Body of pancreas (tissue), 4 donors: ENCODE data around the gene TMEM117.

ENCODE experiments used
- POLR2A ChIP-seq, 3 donors: fragments of 450-650 bp; IDR thresholded peaks; one replicate each; pipeline ENCODE4 v1.6.1; 2016; ENCODE audit warnings: antibody characterized with exemption in 3 of 3, mild to moderate bottlenecking in 2 of 3
- TF ChIP-seq, protein P1 (sequence below), 7 experiments: fragments of 450-650 bp in 4 of 7; fragments of 200-600 bp in 3 of 7; sonication (generic) in 3 of 7; IDR thresholded peaks; one replicate each; pipeline ENCODE4 v1.5.1; 2016 to 2019; ENCODE audit warnings: antibody characterized with exemption in 7 of 7

GRCh38 chr12:43893670-43894069, 57.8 kb downstream of the TMEM117 start:
- TF ChIP-seq, protein P1, sequence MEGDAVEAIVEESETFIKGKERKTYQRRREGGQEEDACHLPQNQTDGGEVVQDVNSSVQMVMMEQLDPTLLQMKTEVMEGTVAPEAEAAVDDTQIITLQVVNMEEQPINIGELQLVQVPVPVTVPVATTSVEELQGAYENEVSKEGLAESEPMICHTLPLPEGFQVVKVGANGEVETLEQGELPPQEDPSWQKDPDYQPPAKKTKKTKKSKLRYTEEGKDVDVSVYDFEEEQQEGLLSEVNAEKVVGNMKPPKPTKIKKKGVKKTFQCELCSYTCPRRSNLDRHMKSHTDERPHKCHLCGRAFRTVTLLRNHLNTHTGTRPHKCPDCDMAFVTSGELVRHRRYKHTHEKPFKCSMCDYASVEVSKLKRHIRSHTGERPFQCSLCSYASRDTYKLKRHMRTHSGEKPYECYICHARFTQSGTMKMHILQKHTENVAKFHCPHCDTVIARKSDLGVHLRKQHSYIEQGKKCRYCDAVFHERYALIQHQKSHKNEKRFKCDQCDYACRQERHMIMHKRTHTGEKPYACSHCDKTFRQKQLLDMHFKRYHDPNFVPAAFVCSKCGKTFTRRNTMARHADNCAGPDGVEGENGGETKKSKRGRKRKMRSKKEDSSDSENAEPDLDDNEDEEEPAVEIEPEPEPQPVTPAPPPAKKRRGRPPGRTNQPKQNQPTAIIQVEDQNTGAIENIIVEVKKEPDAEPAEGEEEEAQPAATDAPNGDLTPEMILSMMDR (IDR thresholded peaks at IDR 0.05) = no peak
- TF ChIP-seq POLR2A (IDR thresholded peaks at IDR 0.05) = no peak
